ENCODE measurements around the gene ATP8A2.

The ATP8A2 gene

DNA sequence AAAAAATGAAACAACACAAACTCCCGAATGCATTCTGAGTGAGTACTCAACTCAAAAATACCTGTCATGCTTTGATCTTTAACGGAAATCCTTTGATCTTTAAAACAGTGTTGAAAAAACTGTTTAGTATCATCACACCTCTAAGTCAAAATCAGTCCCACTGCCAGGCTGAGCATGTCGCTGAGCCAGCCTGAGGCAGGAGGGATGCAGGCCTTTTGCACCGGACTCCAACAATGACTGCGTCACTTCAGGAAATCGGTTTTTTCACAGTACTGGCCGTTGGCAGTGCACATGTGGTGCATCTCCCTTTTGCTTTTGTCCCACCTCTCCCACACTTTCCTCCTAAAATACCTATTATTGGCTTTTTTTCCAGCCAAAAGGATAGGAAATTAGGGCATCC is 601.8 kb downstream of the ATP8A2 start:
- DNase-seq (ENCODE audit: low read depth), result no peak
- TF ChIP-seq, protein P1, sequence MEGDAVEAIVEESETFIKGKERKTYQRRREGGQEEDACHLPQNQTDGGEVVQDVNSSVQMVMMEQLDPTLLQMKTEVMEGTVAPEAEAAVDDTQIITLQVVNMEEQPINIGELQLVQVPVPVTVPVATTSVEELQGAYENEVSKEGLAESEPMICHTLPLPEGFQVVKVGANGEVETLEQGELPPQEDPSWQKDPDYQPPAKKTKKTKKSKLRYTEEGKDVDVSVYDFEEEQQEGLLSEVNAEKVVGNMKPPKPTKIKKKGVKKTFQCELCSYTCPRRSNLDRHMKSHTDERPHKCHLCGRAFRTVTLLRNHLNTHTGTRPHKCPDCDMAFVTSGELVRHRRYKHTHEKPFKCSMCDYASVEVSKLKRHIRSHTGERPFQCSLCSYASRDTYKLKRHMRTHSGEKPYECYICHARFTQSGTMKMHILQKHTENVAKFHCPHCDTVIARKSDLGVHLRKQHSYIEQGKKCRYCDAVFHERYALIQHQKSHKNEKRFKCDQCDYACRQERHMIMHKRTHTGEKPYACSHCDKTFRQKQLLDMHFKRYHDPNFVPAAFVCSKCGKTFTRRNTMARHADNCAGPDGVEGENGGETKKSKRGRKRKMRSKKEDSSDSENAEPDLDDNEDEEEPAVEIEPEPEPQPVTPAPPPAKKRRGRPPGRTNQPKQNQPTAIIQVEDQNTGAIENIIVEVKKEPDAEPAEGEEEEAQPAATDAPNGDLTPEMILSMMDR (conservative IDR thresholded peaks at IDR 0.05; ENCODE audit: control insufficient read depth, insufficient read depth, low read depth, low read length), result no peak
- H3K4me3 ChIP-seq (ENCODE audit: control insufficient read depth, low read depth, low read length), result no peak overlapping the region

DNA sequence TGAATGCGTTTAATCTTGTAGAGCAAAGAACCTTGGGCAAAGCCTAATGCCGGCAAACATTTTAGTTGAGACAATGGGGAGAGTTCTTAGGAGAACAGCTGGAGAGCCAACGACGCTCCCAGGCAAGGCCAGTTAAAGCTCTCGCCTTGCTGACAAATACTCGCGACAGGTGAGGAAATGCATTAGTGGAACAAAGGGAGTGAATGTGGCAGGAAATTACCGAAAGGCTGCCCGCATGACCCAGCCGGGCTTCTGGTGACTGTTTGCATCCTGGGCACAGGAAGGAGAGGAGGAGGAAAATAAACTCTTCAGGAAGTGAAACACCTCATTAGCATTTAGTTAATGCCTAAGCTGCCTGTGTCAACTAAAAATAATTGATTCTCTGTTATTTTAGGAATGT is 605.4 kb downstream of the ATP8A2 start:
- DNase-seq (ENCODE audit: low read depth), result no peak
- no peak overlapping the region for H3K4me3 ChIP-seq (ENCODE audit: control insufficient read depth, low read depth, low read length)
- TF ChIP-seq, protein P1 (conservative IDR thresholded peaks at IDR 0.05; ENCODE audit: control insufficient read depth, insufficient read depth, low read depth, low read length), result no peak

DNA sequence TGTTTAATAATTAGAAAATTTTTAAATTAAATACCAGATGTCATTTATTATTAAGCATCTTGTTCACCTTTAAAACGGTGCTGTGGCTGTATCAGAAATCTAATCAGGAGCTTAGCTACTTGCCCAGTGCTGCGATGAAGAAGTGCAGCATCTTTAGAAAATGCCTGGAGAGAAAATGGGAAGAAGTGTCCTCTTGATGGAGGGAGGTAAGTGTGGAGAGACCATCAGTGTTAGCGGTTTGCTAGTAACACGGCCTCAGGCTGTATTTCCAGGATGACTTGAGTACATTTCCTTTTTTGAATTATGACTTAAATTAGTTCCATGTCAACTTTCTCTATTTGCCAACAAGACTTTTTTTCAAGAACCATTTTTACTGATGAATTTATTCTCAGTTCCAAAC is 605.9 kb downstream of the ATP8A2 start:
- no peak overlapping the region for H3K4me3 ChIP-seq (ENCODE audit: control insufficient read depth, low read depth, low read length)
- DNase-seq (ENCODE audit: low read depth), result no peak
- TF ChIP-seq, protein P1 (conservative IDR thresholded peaks at IDR 0.05; ENCODE audit: control insufficient read depth, insufficient read depth, low read depth, low read length), result no peak

DNA sequence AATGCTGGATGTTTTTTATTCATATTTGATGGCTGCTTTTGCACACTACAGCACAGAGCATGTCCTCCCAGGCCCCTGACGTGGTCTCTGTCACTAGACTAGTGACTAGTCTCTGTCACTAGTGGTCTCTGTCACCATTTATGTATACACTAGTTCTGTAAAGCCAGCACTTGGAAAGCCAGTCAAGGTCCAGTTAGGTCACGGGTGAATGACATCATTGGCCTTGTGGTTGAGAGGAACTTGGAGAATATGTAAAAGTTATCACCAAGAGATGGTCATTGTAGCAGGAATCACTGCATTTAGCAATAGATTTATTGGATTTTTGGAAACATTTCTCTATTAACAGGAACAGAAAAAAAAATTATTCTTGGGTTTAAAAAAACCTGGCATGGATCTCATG is 607.2 kb downstream of the ATP8A2 start:
- H3K4me3 ChIP-seq (ENCODE audit: control insufficient read depth, low read depth, low read length), result no peak overlapping the region
- TF ChIP-seq, protein P1 (conservative IDR thresholded peaks at IDR 0.05; ENCODE audit: control insufficient read depth, insufficient read depth, low read depth, low read length), result no peak
- DNase-seq (ENCODE audit: low read depth), result no peak

DNA sequence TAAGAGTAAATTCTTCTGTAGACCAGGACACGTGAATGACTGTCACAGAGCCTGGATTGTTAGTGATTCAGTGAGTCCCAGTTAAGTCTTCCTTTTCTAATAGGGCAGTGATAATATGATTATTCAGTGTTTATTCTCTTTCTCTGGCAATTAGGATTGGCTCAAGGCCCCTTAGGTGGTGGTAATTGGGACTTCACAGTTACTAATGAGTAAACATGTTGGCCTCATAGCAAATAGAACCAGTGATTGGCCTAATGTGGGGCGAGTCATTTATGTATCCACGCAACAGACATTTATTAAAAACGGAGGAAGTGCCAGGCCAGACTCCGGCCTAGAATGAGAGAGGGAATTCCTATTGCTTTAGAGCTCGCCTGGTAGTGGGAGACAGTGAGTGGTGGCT is 607.6 kb downstream of the ATP8A2 start:
- H3K4me3 ChIP-seq (ENCODE audit: control insufficient read depth, low read depth, low read length), result no peak overlapping the region
- TF ChIP-seq, protein P1 (conservative IDR thresholded peaks at IDR 0.05; ENCODE audit: control insufficient read depth, insufficient read depth, low read depth, low read length), result no peak
- no peak for DNase-seq (ENCODE audit: low read depth)

DNA sequence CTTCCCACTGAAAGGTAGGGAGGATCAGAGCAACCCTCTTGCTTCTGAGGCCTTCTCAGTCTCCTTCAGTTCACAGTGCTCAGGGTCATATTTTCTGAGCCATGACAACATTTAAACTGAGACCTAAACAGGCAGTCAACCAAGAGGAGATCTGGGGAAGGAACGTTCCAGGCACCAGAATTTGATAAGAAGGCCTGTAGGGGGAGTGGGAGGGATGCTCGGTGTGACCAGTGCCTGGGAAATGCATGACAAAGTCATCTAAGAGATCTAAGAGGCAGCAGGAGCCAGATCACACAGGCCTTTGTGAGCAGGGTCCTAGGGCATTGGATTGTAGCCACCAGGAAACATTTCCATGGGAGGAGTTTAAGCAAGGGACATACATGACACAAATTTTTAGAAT is 608.5 kb downstream of the ATP8A2 start:
- no peak overlapping the region for H3K4me3 ChIP-seq (ENCODE audit: control insufficient read depth, low read depth, low read length)
- DNase-seq (ENCODE audit: low read depth), result no peak
- TF ChIP-seq, protein P1 (conservative IDR thresholded peaks at IDR 0.05; ENCODE audit: control insufficient read depth, insufficient read depth, low read depth, low read length), result no peak

DNA sequence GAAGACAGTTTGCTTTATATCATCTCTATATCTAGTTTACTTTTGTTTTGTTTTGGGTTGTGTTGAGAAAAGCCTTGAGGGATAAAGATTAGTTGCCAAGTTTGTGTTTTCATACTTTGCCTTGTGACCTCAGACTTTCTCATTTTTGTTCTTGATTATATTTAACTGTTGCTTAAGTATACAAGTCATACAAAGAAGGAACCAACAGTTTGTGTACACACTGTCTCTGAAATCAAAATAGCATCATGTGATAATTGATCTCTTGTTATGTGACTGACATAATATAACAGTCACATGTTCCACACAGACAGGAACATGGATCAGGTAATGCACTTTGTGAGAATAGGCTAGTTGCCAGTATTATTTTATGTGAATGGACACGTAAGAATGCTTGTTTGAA is 609.3 kb downstream of the ATP8A2 start:
- no peak overlapping the region for H3K4me3 ChIP-seq (ENCODE audit: control insufficient read depth, low read depth, low read length)
- no peak for DNase-seq (ENCODE audit: low read depth)
- TF ChIP-seq, protein P1 (conservative IDR thresholded peaks at IDR 0.05; ENCODE audit: control insufficient read depth, insufficient read depth, low read depth, low read length), result no peak
